Amygdala (tissue), 56 donors: Measurements from ENCODE around the gene KRTAP4-2.
"Not testable (repeated sequence)": the region's sequence is repeated elsewhere in the genome, so short reads cannot be mapped to it uniquely, and the experiment has no call there.

ENCODE experiments used
- DNase-seq, 56 donors: peaks; one replicate each; lab custom pipeline; 2025; lab: John Stamatoyannopoulos, UW

The KRTAP4-2 gene

DNA sequence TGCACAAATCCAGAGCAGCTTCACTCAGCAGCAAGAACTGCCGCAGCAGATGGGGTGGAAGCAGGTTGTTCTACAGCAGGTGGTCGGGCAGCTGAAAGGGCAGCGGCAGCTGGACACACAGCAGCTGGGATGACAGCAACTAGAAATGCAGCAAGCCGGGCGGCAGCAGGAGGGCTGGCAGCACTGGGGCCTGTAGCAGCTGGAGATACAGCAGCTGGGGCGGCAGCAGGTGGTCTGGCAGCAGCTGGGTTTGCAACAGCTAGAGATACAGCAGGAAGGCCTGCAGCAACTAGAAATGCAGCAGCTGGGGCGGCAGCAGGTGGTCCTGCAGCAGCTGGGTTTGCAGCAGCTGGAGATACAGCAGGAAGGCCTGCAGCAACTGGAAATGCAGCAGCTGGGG, 10.5 kb downstream of the KRTAP4-2 start:
- DNase-seq, result no peak

DNA sequence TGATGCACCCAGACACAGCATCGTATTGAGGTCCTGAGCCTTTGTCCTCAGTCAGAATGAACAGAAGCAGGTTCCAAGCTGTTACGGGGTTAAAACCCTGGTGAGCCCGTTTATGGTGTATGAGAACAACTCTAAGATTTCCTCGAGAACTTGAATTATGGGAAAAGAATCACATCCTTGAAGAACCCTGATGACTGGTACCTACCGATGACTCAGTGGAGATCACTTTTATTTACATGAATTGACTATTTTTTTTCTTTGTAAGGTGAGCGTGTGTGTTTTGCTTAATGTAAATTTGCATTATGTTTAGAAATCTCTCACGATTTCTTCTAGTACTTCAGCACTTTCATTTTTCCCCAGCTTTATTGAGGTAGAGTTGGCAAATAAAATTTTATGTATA, 14.2 kb downstream of the KRTAP4-2 start:
- no peak for DNase-seq

GRCh38 chr17:41160648-41161047, 17.4 kb downstream of the KRTAP4-2 start, which contains the start of gene KRTAP4-4:
Gene KRTAP4-4 (minus strand): TSS chr17:41160748. CDS start chr17:41160691, 57 bp downstream.
- DNase-seq, result no peak

GRCh38 chr17:41160190-41160589, 17.8 kb downstream of the KRTAP4-2 start:
- DNase-seq, result not testable (repeated sequence)

DNA sequence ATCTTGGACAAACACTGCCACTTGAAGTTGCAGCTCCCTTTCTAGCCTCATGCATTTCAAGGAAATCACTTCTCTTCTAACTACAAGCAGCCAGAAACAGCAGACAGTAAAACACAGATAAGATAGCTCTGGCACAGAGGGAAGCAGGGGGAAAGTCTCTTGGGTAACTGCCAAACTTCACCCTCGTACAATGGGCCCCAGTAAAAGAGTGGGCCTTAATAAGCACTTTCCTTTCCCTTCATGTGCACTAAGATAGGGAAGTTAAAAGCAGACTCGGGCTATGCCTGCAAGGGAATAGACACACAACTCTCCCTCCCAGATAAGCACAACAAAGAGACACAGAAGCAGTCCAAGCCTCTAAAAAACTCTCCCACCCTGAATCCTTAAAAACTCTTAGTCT, 24.2 kb downstream of the KRTAP4-2 start:
- peak in 6 of 56 donors; percentile 2 to 40 (median 4) for DNase-seq

DNA sequence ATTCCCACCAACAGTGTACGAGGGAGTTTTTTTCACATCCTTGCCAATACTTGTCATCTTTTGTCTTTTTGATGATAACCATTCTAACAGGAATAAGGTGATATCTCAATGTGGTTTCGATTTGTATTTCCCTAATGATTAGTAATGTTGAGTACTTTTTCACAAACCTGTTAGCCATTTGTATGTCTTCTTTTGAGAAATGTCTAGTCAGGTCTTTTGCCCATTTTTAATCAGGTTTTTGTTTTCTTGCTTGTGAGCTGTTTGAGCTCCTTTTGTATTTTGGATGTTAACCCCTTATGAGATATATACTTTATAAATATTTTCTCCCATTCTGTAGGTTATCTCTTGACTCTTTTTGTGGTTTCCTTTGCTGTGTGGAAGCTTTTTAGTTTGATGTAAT, 26.5 kb downstream of the KRTAP4-2 start:
- no peak for DNase-seq

GRCh38 chr17:41150026-41150425, 28.0 kb downstream of the KRTAP4-2 start:
- no peak for DNase-seq

- DNase-seq, result no peak
Observed at GRCh38 chr17:41149652-41149985, 28.4 kb downstream of the KRTAP4-2 start, which contains the start of gene KRTAP4-5. Gene KRTAP4-5 (minus strand): TSS chr17:41149825. CDS start chr17:41149767, 58 bp downstream.

DNA sequence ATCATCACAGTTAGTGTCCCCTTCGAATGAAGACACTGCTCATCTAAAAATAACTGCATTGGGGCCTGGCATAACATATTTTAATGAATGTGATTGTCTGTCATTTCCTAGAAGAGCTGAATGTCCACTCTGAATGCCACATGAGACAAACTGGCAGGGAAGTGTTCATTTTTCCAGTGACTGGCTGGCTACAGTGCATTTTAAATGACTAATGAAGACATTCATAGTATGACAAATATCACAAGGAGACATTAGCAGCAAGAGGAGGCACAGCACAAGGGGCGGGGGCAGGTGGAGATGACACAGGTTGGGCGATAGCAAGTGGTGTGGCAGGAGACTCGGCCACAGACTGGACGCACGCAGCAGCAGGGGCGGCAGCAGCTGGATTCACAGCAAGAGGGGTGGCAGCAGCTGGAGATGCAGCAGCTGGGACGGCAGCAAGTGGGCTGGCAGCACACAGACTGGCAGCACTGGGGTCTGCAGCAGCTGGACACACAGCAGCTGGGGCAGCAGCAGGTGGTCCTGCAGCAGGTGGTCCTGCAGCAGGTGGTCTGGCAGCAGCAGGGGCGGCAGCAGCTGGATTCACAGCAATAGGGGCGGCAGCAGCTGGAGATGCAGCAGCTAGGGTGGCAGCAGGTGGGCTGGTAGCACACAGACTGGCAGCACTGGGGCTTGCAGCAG, 28.9 kb downstream of the KRTAP4-2 start:
- DNase-seq, result not testable (repeated sequence)

- DNase-seq, result no peak
Observed at GRCh38 chr17:41147531-41148204, 30.4 kb downstream of the KRTAP4-2 start.

- DNase-seq, result no peak
Observed at GRCh38 chr17:41145261-41145660, 32.8 kb downstream of the KRTAP4-2 start.

GRCh38 chr17:41144846-41145245, 33.2 kb downstream of the KRTAP4-2 start:
- DNase-seq, result no peak

GRCh38 chr17:41141361-41141760, 36.7 kb downstream of the KRTAP4-2 start:
- DNase-seq, result no peak

DNA sequence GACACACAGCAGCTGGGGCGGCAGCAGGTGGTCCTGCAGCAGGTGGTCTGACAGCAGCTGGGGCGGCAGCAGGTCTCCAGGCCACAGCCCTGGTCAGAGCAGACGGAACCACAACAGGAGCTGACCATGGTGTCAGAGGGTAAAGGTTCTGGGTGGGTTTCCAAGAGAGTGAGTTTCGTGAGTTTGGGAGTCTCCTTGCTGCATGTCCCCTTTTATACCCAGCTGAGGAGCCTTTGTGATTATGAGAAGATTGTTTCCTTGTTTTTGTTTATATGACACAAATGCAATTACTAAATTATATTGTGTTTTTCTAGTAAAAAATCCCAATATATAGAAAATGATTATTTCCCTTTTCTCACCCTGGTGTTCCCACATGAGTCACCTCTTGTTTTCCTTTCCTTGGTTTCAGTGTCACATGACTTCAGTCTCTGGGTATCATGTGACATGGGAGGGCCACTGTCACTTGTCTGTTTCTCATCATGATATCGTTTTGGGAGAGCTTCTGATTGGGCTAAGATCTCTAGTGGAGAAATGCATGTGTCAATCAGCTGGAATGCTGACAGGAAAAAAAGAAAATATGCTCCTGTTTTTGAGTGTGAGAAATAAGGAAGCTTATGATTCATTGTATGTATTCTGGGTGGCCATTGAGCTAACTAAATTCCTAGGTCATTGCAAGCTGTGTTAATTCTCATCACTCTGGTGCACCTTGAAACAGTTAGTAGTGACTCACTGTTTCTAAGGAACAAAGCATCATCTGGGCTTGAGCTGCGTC, 37.5 kb downstream of the KRTAP4-2 start, which contains the start of gene KRTAP4-6:
Gene KRTAP4-6, minus strand, starts transcription at position 185 of the 772 bp plus-strand sequence. Its CDS starts 57 bp downstream, at position 128.
- no peak for DNase-seq

- DNase-seq, result not testable (repeated sequence)
Observed at GRCh38 chr17:41139865-41140264, 38.2 kb downstream of the KRTAP4-2 start.

- DNase-seq, result no peak
Observed at GRCh38 chr17:41133880-41134735, 43.9 kb downstream of the KRTAP4-2 start.

GRCh38 chr17:41131979-41132378, 46.0 kb downstream of the KRTAP4-2 start:
- DNase-seq, result no peak
